Trophoblast cell (in vitro differentiated cells and primary cell): ENCODE data around the gene ZNF253.
"Not testable (repeated sequence)": the region's sequence is repeated elsewhere in the genome, so short reads cannot be mapped to it uniquely, and the experiment has no call there.

Experiments used
- DNase-seq, 2 donors: peaks; one replicate each; pipeline ENCODE4 v3.0.0-alpha.2; 2016
- H2AFZ ChIP-seq: 2 replicates; pipeline ENCODE4 v1.6.1; 2013; ENCODE audit warnings: low read length, moderate library complexity, mild to moderate bottlenecking; ENCODE audit not compliant: insufficient read depth, poor library complexity
- H2AK5ac ChIP-seq: 2 replicates; pipeline ENCODE4 v1.6.1; 2013; ENCODE audit warnings: mild to moderate bottlenecking, low read length
- H2BK120ac ChIP-seq: 2 replicates; pipeline ENCODE4 v1.6.1; 2013; ENCODE audit warnings: low read length, mild to moderate bottlenecking, moderate library complexity; ENCODE audit not compliant: insufficient read depth, poor library complexity
- H2BK12ac ChIP-seq: 2 replicates; pipeline ENCODE4 v1.6.1; 2013; ENCODE audit warnings: mild to moderate bottlenecking, low read length, moderate library complexity
- H2BK5ac ChIP-seq: 2 replicates; pipeline ENCODE4 v1.6.1; 2013; ENCODE audit warnings: low read length, low read depth, moderate library complexity, mild to moderate bottlenecking; ENCODE audit not compliant: poor library complexity
- H3K14ac ChIP-seq: 2 replicates; pipeline ENCODE4 v1.6.1; 2013; ENCODE audit warnings: mild to moderate bottlenecking, low read length
- H3K18ac ChIP-seq: 2 replicates; pipeline ENCODE4 v1.6.1; 2013; ENCODE audit warnings: mild to moderate bottlenecking, low read length
- H3K23ac ChIP-seq: 2 replicates; pipeline ENCODE4 v1.6.1; 2013; ENCODE audit warnings: low read length
- H3K27ac ChIP-seq: 2 replicates; pipeline ENCODE4 v1.5.1; 2013; ENCODE audit warnings: low read depth, mild to moderate bottlenecking, inconsistent platforms, low read length, moderate library complexity
- H3K27me3 ChIP-seq: 2 replicates; pipeline ENCODE4 v1.6.1; 2013; ENCODE audit warnings: inconsistent platforms, mild to moderate bottlenecking, low read length, moderate library complexity; ENCODE audit not compliant: insufficient read depth
- H3K36me3 ChIP-seq, 2 experiments: 1 replicate in 1 of 2; 2 replicates in 1 of 2; pipeline ENCODE4 v1.6.1; 2013; ENCODE audit warnings: low read length in 2 of 2, mild to moderate bottlenecking in 2 of 2, moderate library complexity in 1 of 2; ENCODE audit not compliant: insufficient read depth in 2 of 2, control insufficient read depth in 1 of 2
- H3K4ac ChIP-seq: 2 replicates; pipeline ENCODE4 v1.6.1; 2013; ENCODE audit warnings: low read depth, mild to moderate bottlenecking, low read length, moderate library complexity
- H3K4me1 ChIP-seq, 2 experiments: 1 replicate in 1 of 2; 2 replicates in 1 of 2; pipeline ENCODE4 v1.6.1; 2013; ENCODE audit warnings: low read length in 2 of 2, mild to moderate bottlenecking in 2 of 2, moderate library complexity in 1 of 2; ENCODE audit not compliant: insufficient read depth in 2 of 2, control insufficient read depth in 1 of 2
- H3K4me2 ChIP-seq: 2 replicates; pipeline ENCODE4 v1.6.1; 2013; ENCODE audit warnings: inconsistent platforms, mild to moderate bottlenecking, low read length, moderate library complexity
- H3K4me3 ChIP-seq: 2 replicates; pipeline ENCODE4 v1.5.1; 2013; ENCODE audit warnings: mild to moderate bottlenecking, low read depth, low read length, inconsistent platforms
- H3K79me1 ChIP-seq: one replicate; pipeline ENCODE4 v1.6.1; 2013; ENCODE audit warnings: low read length
- H3K79me2 ChIP-seq: 2 replicates; pipeline ENCODE4 v1.6.1; 2013; ENCODE audit warnings: low read length, mild to moderate bottlenecking; ENCODE audit not compliant: control insufficient read depth, insufficient read depth, poor library complexity
- H3K9ac ChIP-seq: 2 replicates; pipeline ENCODE4 v1.6.1; 2013; ENCODE audit warnings: mild to moderate bottlenecking, low read length
- H3K9me3 ChIP-seq: 2 replicates; pipeline ENCODE4 v1.6.1; 2013; ENCODE audit warnings: low read depth, mild to moderate bottlenecking, control low read depth, inconsistent platforms, low read length; ENCODE audit not compliant: insufficient read depth
- H4K12ac ChIP-seq: 2 replicates; pipeline ENCODE4 v1.6.1; 2013; ENCODE audit warnings: low read depth, mild to moderate bottlenecking, low read length, moderate library complexity
- H4K8ac ChIP-seq: 2 replicates; pipeline ENCODE4 v1.6.1; 2013; ENCODE audit warnings: low read depth, mild to moderate bottlenecking, low read length, moderate library complexity
- H4K91ac ChIP-seq: one replicate; pipeline ENCODE4 v1.6.1; 2013; ENCODE audit warnings: low read depth, mild to moderate bottlenecking, low read length, moderate library complexity
- WGBS: extraction: QIAGEN DNeasy Blood & Tissue Kit; methylation state at CpG from one replicate; pipeline ENCODE4 v1.1.7; 2013; ENCODE audit warnings: missing lambda C conversion rate; ENCODE audit not compliant: insufficient read length, insufficient coverage; ENCODE audit errors: extremely low coverage; 5-methylcytosine and 5-hydroxymethylcytosine counted together

ZNF253 gene

DNA sequence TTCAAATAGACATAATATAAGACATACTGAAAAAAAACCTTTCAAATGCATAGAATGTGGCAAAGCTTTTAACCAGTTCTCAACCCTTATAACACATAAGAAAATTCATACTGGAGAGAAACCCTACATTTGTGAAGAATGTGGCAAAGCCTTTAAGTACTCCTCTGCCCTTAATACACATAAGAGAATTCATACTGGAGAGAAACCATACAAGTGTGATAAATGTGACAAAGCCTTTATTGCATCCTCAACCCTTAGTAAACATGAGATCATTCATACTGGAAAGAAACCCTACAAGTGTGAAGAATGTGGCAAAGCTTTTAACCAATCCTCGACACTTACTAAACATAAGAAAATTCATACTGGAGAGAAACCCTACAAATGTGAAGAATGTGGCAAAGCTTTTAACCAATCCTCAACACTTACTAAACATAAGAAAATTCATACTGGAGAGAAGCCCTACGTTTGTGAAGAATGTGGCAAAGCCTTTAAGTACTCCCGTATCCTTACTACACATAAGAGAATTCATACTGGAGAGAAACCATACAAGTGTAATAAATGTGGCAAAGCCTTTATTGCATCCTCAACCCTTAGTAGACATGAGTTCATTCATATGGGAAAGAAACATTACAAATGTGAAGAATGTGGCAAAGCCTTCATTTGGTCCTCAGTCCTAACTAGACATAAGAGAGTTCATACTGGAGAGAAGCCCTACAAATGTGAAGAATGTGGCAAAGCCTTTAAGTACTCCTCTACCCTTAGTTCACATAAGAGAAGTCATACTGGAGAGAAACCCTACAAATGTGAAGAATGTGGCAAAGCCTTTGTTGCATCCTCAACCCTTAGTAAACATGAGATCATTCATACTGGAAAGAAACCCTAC is 68.0 kb downstream of the ZNF253 start:
- not testable (repeated sequence) for H4K8ac ChIP-seq, H3K4me3 ChIP-seq, H2BK5ac ChIP-seq, H4K12ac ChIP-seq, H3K23ac ChIP-seq, DNase-seq, H3K18ac ChIP-seq, H4K91ac ChIP-seq, H3K27me3 ChIP-seq, H3K4me1 ChIP-seq, H3K79me1 ChIP-seq, H2AK5ac ChIP-seq, H3K79me2 ChIP-seq, H3K9ac ChIP-seq, H2BK120ac ChIP-seq, H3K14ac ChIP-seq, H3K4me2 ChIP-seq, H2AFZ ChIP-seq, H3K27ac ChIP-seq, H3K4ac ChIP-seq, H2BK12ac ChIP-seq
- Histone ChIP-seq H3K9me3 (peaks cover 20% of the 10 kb centered on the region), H3K36me3 (peaks cover 19 to 26% of the 10 kb centered on the region in 2 experiments)
- WGBS, result no CpG with 5 or more reads among the region's 3 CpGs

DNA sequence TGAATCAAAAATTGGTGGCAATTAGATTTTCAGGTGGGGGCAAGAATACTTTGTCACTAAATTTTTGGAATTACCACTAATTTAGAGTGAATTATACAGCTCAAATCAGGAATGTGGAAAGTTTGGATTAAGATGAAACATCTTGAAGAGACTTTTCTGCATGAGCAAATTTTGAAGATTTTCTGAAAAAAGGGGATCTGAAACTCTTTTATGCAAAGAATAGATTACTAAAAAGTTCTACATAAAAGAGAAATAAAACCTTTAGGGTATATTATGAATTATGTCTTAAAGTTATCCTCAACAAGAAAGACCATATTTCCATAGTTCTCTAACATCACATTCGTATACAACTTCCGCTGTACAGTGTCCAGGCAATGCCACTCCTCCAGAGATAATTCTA is 71.7 kb downstream of the ZNF253 start:
- no peak overlapping the region for H3K27ac ChIP-seq
- no peak for DNase-seq
- H2AK5ac ChIP-seq, result no peak overlapping the region
- no peak overlapping the region for H3K4me3 ChIP-seq
- no peak overlapping the region for H4K91ac ChIP-seq
- no peak overlapping the region for H3K23ac ChIP-seq
- H3K36me3 ChIP-seq, result peaks cover 5 to 11% of the 10 kb centered on the region in 2 experiments
- H3K18ac ChIP-seq, result no peak overlapping the region
- no peaks in the 10 kb centered on the region for H3K79me2 ChIP-seq
- no peak overlapping the region for H3K9ac ChIP-seq
- H2BK5ac ChIP-seq, result no peak overlapping the region
- no peak overlapping the region for H3K4ac ChIP-seq
- H2AFZ ChIP-seq, result no peak overlapping the region
- H3K14ac ChIP-seq, result no peak overlapping the region
- no peaks in the 10 kb centered on the region for H3K4me1 ChIP-seq
- no peaks in the 10 kb centered on the region for H3K27me3 ChIP-seq
- H4K12ac ChIP-seq, result no peak overlapping the region
- H2BK120ac ChIP-seq, result no peak overlapping the region
- H3K79me1 ChIP-seq, result no peaks in the 10 kb centered on the region
- no CpG with 5 or more reads among the region's 2 CpGs for WGBS
- H3K9me3 ChIP-seq, result peaks cover 11% of the 10 kb centered on the region
- H4K8ac ChIP-seq, result no peak overlapping the region
- no peak overlapping the region for H3K4me2 ChIP-seq
- no peak overlapping the region for H2BK12ac ChIP-seq

DNA sequence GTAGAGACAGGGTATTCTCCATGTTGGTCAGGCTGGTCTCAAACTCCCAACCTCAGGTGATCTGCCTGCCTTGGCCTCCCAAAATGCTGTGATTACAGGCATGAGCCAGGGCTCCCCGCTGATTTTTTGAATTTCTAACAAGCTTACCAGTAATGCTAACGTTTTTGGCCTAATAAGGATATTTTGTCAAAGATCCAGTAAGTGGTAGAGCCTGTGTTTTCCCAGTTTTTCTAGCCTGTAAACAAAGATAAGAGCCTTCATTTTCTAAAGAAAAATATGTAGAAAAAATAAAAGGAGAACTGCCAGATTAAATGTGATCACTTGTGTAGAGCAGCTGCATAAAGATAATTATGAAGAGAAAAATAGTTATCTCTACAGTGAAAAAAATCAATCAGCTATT is 72.8 kb downstream of the ZNF253 start:
- Histone ChIP-seq H2AFZ (no peak overlapping the region), H3K9me3 (peaks cover 11% of the 10 kb centered on the region), H3K4me2 (no peak overlapping the region), H2AK5ac (no peak overlapping the region), H3K4ac (no peak overlapping the region), H4K12ac (no peak overlapping the region), H3K23ac (no peak overlapping the region), H3K4me3 (no peak overlapping the region), H3K9ac (no peak overlapping the region), H3K14ac (no peak overlapping the region), H2BK5ac (no peak overlapping the region), H3K18ac (no peak overlapping the region), H4K8ac (no peak overlapping the region), H4K91ac (no peak overlapping the region), H3K79me2 (no peaks in the 10 kb centered on the region), H2BK12ac (no peak overlapping the region), H3K27me3 (no peaks in the 10 kb centered on the region), H3K36me3 (peaks cover 5 to 11% of the 10 kb centered on the region in 2 experiments), H3K27ac (no peak overlapping the region), H2BK120ac (no peak overlapping the region), H3K4me1 (no peaks in the 10 kb centered on the region), H3K79me1 (no peaks in the 10 kb centered on the region)
- no CpG with 5 or more reads among the region's 2 CpGs for WGBS
- DNase-seq, result no peak

DNA sequence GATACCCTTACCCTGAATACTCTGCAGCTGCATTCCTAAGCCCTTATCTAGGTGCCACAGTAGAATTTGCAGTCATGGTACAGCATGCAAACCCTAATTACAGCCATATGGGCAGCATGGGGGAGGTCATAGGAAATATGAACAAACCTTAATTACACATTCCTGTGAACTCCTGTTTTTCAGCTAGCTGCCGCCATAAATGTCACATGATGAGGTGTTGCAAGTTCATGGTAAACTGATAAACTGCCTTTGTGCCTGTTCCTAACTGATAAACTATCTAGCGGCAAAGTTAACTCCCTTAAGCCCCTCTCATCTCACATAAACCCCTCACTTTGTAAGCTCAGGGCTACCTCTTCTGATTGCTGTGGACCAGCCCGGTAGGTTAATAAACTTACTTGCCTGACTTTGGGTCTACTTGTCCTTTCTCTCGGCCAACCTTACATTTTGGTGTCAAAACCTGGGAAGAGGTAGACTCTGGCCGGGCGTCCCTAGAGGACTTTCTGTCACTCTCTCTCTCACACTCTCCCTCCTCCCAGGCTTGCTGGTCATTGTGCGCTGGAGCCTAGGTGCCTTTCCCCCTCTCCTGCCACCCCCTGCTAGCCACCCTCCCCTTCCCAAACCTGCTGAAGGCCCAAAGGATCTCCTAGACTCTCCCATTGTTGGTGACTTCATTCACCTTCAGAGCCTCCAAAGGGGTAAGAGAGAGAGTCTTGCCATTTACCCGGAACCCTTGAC is 78.3 kb downstream of the ZNF253 start:
- no peak overlapping the region for H2BK120ac ChIP-seq
- no peaks in the 10 kb centered on the region for H3K36me3 ChIP-seq
- H2BK12ac ChIP-seq, result no peak overlapping the region
- H3K9me3 ChIP-seq, result peaks cover 3% of the 10 kb centered on the region
- no peak overlapping the region for H3K27ac ChIP-seq
- no CpG with 5 or more reads among the region's 8 CpGs for WGBS
- no peaks in the 10 kb centered on the region for H3K79me2 ChIP-seq
- no peak overlapping the region for H4K12ac ChIP-seq
- no peak overlapping the region for H3K4me3 ChIP-seq
- no peak overlapping the region for H4K8ac ChIP-seq
- H3K27me3 ChIP-seq, result no peaks in the 10 kb centered on the region
- H3K4ac ChIP-seq, result no peak overlapping the region
- H3K9ac ChIP-seq, result no peak overlapping the region
- no peak overlapping the region for H2AK5ac ChIP-seq
- H2BK5ac ChIP-seq, result no peak overlapping the region
- no peaks in the 10 kb centered on the region for H3K4me1 ChIP-seq
- DNase-seq, result peak; percentile 78 to 83
- no peaks in the 10 kb centered on the region for H3K79me1 ChIP-seq
- no peak overlapping the region for H2AFZ ChIP-seq
- no peak overlapping the region for H3K18ac ChIP-seq
- H4K91ac ChIP-seq, result no peak overlapping the region
- H3K23ac ChIP-seq, result no peak overlapping the region
- H3K4me2 ChIP-seq, result no peak overlapping the region
- no peak overlapping the region for H3K14ac ChIP-seq
